Upper lobe of right lung (tissue), 1 donor: ENCODE data around the gene ACTN1. TPM values are rescaled to one million over a fixed set of nuclear protein-coding genes. Genes with fewer than 3 reads are reported as not detected.

ENCODE experiments used
- ATAC-seq: fragments of 200-7000 bp; cut with Tn5 transposase; one replicate; pipeline ENCODE4 v1.9.1; 2020; ENCODE audit warnings: mild to moderate bottlenecking, moderate library complexity
- DNase-seq: peaks from one replicate; pipeline ENCODE4 v3.0.0-alpha.2; 2020
- H3K27ac ChIP-seq: fragments of 200-600 bp; one replicate; pipeline ENCODE4 v1.8.0; 2022
- H3K27me3 ChIP-seq: fragments of 200-600 bp; one replicate; pipeline ENCODE4 v1.8.0; 2022; ENCODE audit warnings: mild to moderate bottlenecking
- H3K36me3 ChIP-seq: fragments of 200-600 bp; one replicate; pipeline ENCODE4 v1.8.0; 2022
- H3K4me1 ChIP-seq: fragments of 200-600 bp; one replicate; pipeline ENCODE4 v1.8.0; 2022
- H3K4me3 ChIP-seq: fragments of 200-600 bp; one replicate; pipeline ENCODE4 v1.8.0; 2022; ENCODE audit warnings: mild to moderate bottlenecking
- H3K9me3 ChIP-seq: fragments of 200-600 bp; one replicate; pipeline ENCODE4 v1.8.0; 2022
- intact Hi-C: fragments of 100-400 bp; cut with DNase I; formaldehyde crosslinking; loops from one replicate; pipeline ENCODE4 v1.11.0; 2022
- total RNA-seq: library from RNA; stranded (reverse); fragmentation: NEBNext Ultra II Directional; extraction: Animal tissue kit (Norgen Biotek cat#: 25700); gene quantifications from one replicate; pipeline ENCODE4 v1.2.1, GENCODE V29; 2021
- TF ChIP-seq, protein P1 (sequence below): fragments of 200-600 bp; IDR thresholded peaks from one replicate; pipeline ENCODE4 v1.8.0; 2022; ENCODE audit warnings: antibody characterized with exemption
- donor health status: DM: no; HTN: yes; CAD: no; lungs with severe emphysema.

The ACTN1 gene
- total RNA-seq, 1 donor from 2014 or later, result 177 TPM

GRCh38 chr14:68948686-68949600, 30.2 kb downstream of the ACTN1 start:
- ATAC-seq, result no peak
- intact Hi-C loops, result no loop called here
- Histone ChIP-seq H3K9me3 (no peaks in the 10 kb centered on the region), H3K4me3 (no peak overlapping the region), H3K27me3 (no peaks in the 10 kb centered on the region), H3K4me1 (peaks cover 76% of the 10 kb centered on the region), H3K27ac (peak overlapping the region; percentile 51), H3K36me3 (no peaks in the 10 kb centered on the region)
- DNase-seq, result no peak
- TF ChIP-seq, protein P1, sequence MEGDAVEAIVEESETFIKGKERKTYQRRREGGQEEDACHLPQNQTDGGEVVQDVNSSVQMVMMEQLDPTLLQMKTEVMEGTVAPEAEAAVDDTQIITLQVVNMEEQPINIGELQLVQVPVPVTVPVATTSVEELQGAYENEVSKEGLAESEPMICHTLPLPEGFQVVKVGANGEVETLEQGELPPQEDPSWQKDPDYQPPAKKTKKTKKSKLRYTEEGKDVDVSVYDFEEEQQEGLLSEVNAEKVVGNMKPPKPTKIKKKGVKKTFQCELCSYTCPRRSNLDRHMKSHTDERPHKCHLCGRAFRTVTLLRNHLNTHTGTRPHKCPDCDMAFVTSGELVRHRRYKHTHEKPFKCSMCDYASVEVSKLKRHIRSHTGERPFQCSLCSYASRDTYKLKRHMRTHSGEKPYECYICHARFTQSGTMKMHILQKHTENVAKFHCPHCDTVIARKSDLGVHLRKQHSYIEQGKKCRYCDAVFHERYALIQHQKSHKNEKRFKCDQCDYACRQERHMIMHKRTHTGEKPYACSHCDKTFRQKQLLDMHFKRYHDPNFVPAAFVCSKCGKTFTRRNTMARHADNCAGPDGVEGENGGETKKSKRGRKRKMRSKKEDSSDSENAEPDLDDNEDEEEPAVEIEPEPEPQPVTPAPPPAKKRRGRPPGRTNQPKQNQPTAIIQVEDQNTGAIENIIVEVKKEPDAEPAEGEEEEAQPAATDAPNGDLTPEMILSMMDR, result no peak

DNA sequence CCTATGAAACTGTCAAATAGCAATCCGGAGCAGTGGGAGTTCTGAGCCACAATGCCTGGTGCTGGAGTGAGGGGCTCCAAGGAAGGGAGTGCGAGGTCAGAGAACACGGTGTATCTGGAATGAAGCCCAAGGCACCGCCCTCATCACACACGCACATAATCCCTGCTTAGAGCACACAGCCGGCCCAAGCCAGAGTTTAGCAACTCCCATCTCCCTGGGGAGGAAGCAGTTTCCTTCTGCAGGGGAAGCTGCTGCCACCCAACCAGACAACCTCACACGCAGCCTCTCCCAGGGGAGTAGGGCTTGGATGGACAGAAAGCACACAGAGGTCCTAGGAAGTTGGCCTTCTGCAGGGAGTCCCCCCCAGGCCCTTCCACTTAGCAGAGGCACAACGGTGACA, 31.3 kb downstream of the ACTN1 start:
- TF ChIP-seq, protein P1, result no peak
- Histone ChIP-seq H3K9me3 (no peaks in the 10 kb centered on the region), H3K36me3 (no peaks in the 10 kb centered on the region), H3K4me1 (peaks cover 73% of the 10 kb centered on the region), H3K27me3 (no peaks in the 10 kb centered on the region), H3K4me3 (no peak overlapping the region), H3K27ac (peak overlapping the region; percentile 51)
- DNase-seq (no peak), ATAC-seq (peak; percentile 57)
- intact Hi-C loops, result no loop called here

- DNase-seq, result no peak
- Histone ChIP-seq H3K27ac (no peak overlapping the region), H3K4me3 (no peak overlapping the region), H3K27me3 (no peaks in the 10 kb centered on the region), H3K4me1 (peaks cover 76% of the 10 kb centered on the region), H3K36me3 (no peaks in the 10 kb centered on the region), H3K9me3 (no peaks in the 10 kb centered on the region)
- intact Hi-C loops, result no loop called here
- TF ChIP-seq, protein P1, result no peak
- no peak for ATAC-seq
Measured at GRCh38 chr14:68946489-68946822, 32.6 kb downstream of the ACTN1 start.

DNA sequence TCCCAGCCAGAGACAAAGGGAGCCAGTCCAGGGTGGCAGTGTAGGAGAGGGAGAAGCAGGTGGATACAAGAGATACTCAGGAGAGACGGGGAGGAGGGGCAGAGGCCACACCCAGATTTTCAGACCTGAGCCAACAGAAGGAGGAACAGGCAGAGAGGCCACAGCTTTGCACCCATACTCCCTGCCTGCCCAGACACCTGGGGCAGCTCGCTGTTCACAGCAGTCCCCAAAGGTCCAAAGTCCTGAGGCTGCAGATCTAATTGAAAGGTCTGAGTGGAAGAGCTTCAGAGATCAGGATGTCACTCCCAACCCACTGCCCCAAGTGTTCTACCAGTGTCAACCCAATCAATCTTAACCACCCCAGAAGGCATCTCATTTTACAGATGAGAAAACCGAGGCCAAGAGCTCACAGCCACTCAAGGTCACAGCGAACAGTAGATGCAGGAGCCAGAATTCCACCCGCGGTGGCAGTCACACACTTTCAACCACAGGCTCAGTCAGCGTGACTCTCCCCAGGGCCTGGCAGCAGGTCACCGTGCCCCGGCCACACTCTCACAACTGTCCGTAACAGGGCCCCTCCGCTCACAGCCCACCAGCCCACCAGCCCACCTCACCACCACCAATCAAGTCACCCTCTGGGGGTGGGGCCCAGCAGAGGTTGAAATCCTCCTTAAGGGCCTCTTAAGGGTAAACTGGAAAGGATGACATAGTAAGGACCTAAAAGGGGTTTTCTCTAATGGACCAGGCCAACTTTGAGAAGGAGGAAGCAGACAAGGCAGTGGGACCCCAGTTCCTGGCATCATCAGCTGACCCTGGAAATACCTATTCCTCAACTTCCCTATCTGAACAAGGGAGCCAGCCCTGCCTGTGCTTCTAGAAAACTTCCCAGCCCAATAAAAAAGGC, 33.3 kb downstream of the ACTN1 start:
- Histone ChIP-seq H3K4me3 (no peak overlapping the region), H3K36me3 (no peaks in the 10 kb centered on the region), H3K27me3 (no peaks in the 10 kb centered on the region), H3K9me3 (no peaks in the 10 kb centered on the region), H3K27ac (peak overlapping the region; percentile 6), H3K4me1 (peaks cover 72% of the 10 kb centered on the region)
- intact Hi-C loops, result no loop called here
- no peak for DNase-seq
- ATAC-seq, result no peak
- TF ChIP-seq, protein P1, result no peak

- Histone ChIP-seq H3K27ac (peak overlapping the region; percentile 6), H3K9me3 (no peaks in the 10 kb centered on the region), H3K4me3 (no peak overlapping the region), H3K27me3 (no peaks in the 10 kb centered on the region), H3K4me1 (peaks cover 73% of the 10 kb centered on the region), H3K36me3 (no peaks in the 10 kb centered on the region)
- ATAC-seq (no peak), DNase-seq (no peak)
- intact Hi-C loops, result no loop called here
- TF ChIP-seq, protein P1, result no peak
Measured at GRCh38 chr14:68945190-68945584, 33.9 kb downstream of the ACTN1 start.
